CD4-positive, alpha-beta T cell (primary cell): ENCODE data around the gene CD226. TPM values are rescaled to one million over a fixed set of nuclear protein-coding genes. Genes with fewer than 3 reads are reported as not detected.

Experiments used
- ATAC-seq: fragments of 200-7000 bp; cut with Tn5 transposase; one replicate; pipeline ENCODE4 v1.10.0; 2022; ENCODE audit warnings: mild to moderate bottlenecking; ENCODE audit not compliant: poor library complexity
- CTCF ChIA-PET: fragments of 350-600 bp; sonication (Branson Sonifier 250); formaldehyde crosslinking; loops from one replicate; lab custom pipeline; 2021; ENCODE audit warnings: antibody characterized with exemption, inconsistent platforms; lab: Charles Lee
- POLR2A ChIA-PET: fragments of 350-600 bp; sonication (Branson Sonifier 250); formaldehyde crosslinking; loops from one replicate; lab custom pipeline; 2021; ENCODE audit warnings: antibody characterized with exemption, inconsistent platforms; lab: Charles Lee
- DNase-seq, 14 experiments: peaks; one replicate each; pipeline ENCODE4 v3.0.0-alpha.2; 2013 to 2020; ENCODE audit warnings: mixed read lengths in 2 of 14
- H3K27ac ChIP-seq, 2 donors: one replicate each; pipeline versions ENCODE4 v1.5.1 to v1.7.0; 2013; ENCODE audit warnings: low read length in 2 of 2, low read depth in 1 of 2, mild to moderate bottlenecking in 1 of 2
- H3K27me3 ChIP-seq, 2 experiments: 1 replicate in 1 of 2; 2 replicates in 1 of 2; pipeline versions ENCODE4 v1.6.1 to v1.7.0; 2013; ENCODE audit warnings: low read length in 2 of 2, control low read depth in 1 of 2, mild to moderate bottlenecking in 1 of 2, moderate library complexity in 1 of 2; ENCODE audit not compliant: insufficient read depth in 2 of 2, control insufficient read depth in 1 of 2
- H3K36me3 ChIP-seq: one replicate; pipeline ENCODE4 v1.6.1; 2013; ENCODE audit warnings: low read length, control low read depth; ENCODE audit not compliant: insufficient read depth
- H3K4me1 ChIP-seq: one replicate; pipeline ENCODE4 v1.6.1; 2013; ENCODE audit warnings: low read length, control low read depth; ENCODE audit not compliant: insufficient read depth
- H3K4me3 ChIP-seq: one replicate; pipeline ENCODE4 v1.5.1; 2013; ENCODE audit warnings: mild to moderate bottlenecking, low read length, moderate library complexity
- H3K9me3 ChIP-seq, 2 experiments: 1 replicate in 1 of 2; 2 replicates in 1 of 2; pipeline versions ENCODE4 v1.6.1 to v1.7.0; 2013; ENCODE audit warnings: low read length in 2 of 2, mild to moderate bottlenecking in 2 of 2, control low read depth in 1 of 2, moderate library complexity in 1 of 2; ENCODE audit not compliant: control insufficient read depth in 1 of 2, insufficient read depth in 1 of 2
- H3K27ac Mint-ChIP-seq: one replicate; pipeline ENCODE4 v1.8.0; 2020; ENCODE audit warnings: mixed read lengths
- H3K27me3 Mint-ChIP-seq: one replicate; pipeline ENCODE4 v1.8.0; 2021; ENCODE audit warnings: mixed read lengths
- H3K36me3 Mint-ChIP-seq: one replicate; pipeline ENCODE4 v1.8.0; 2021; ENCODE audit warnings: low read depth, mixed read lengths
- H3K4me1 Mint-ChIP-seq: one replicate; pipeline ENCODE4 v1.8.0; 2021; ENCODE audit warnings: low read depth, mixed read lengths
- H3K4me3 Mint-ChIP-seq: one replicate; pipeline ENCODE4 v1.8.0; 2020; ENCODE audit warnings: mild to moderate bottlenecking, mixed read lengths
- H3K9me3 Mint-ChIP-seq: one replicate; pipeline ENCODE4 v1.8.0; 2020; ENCODE audit warnings: mixed read lengths
- intact Hi-C, 2 experiments: fragments of 100-400 bp; cut with DNase I in 1 of 2; cut with micrococcal nuclease in 1 of 2; formaldehyde crosslinking; loops; one replicate each; pipeline versions ENCODE4 v1.15.1 to v1.9.0; 2023 to 2025; cut with DNase I, micrococcal nuclease
- total RNA-seq, 174 experiments: library from RNA in 2 of 174; stranded (reverse) in 2 of 174; gene quantifications; one replicate each; pipeline ENCODE4 v1.2.3 and lab custom pipeline; 2021 to 2026
- TF ChIP-seq, protein P1 (sequence below): fragments of 200-600 bp; IDR thresholded peaks from one replicate; pipeline ENCODE4 v1.8.0; 2022; ENCODE audit warnings: antibody characterized with exemption, mild to moderate bottlenecking

Gene CD226
- total RNA-seq, 2 experiments from 2014 or later, result 74.0 to 74.8 TPM

DNA sequence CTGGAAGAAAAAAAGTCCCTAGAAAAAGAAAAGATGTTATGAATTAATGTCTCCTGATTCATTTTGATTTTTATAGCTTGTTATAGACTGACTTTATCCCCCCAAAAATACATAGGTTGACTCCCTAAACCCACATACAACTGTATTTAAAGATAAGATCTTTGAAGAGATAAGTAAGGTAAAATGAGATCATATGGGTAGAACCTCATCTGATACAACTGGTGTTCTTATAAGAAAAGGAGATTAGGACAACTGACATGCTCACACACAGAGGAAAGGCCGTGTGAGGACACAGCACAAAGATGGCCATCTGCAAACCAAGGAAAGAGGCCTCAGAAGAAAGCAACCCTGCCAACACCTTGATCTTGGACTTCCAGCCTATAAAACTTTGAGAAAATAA lies 117.5 kb downstream of the CD226 start:
- H3K36me3 ChIP-seq, result peaks cover 23% of the 10 kb centered on the region
- Mint-ChIP-seq H3K36me3 (peaks cover 72% of the 10 kb centered on the region), H3K9me3 (no peaks in the 10 kb centered on the region), H3K27me3 (no peaks in the 10 kb centered on the region), H3K27ac (no peak overlapping the region), H3K4me1 (no peaks in the 10 kb centered on the region), H3K4me3 (no peak overlapping the region)
- DNase-seq, result no peak
- no peaks in the 10 kb centered on the region for H3K4me1 ChIP-seq
- ATAC-seq, result no peak
- POLR2A ChIA-PET, result interaction anchor here (0.6 kb wide), 1 partner anchor 8 kb away, joined by 3 read pairs; no protein-coding TSS in a partner anchor
- H3K4me3 ChIP-seq, result no peak overlapping the region
- TF ChIP-seq, protein P1, sequence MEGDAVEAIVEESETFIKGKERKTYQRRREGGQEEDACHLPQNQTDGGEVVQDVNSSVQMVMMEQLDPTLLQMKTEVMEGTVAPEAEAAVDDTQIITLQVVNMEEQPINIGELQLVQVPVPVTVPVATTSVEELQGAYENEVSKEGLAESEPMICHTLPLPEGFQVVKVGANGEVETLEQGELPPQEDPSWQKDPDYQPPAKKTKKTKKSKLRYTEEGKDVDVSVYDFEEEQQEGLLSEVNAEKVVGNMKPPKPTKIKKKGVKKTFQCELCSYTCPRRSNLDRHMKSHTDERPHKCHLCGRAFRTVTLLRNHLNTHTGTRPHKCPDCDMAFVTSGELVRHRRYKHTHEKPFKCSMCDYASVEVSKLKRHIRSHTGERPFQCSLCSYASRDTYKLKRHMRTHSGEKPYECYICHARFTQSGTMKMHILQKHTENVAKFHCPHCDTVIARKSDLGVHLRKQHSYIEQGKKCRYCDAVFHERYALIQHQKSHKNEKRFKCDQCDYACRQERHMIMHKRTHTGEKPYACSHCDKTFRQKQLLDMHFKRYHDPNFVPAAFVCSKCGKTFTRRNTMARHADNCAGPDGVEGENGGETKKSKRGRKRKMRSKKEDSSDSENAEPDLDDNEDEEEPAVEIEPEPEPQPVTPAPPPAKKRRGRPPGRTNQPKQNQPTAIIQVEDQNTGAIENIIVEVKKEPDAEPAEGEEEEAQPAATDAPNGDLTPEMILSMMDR, result no peak
- no peaks in the 10 kb centered on the region for H3K9me3 ChIP-seq
- no peak overlapping the region for H3K27ac ChIP-seq
- CTCF ChIA-PET, result no interaction called here
- intact Hi-C loops, result no loop called here
- no peaks in the 10 kb centered on the region for H3K27me3 ChIP-seq

- no peak overlapping the region for H3K27ac ChIP-seq
- H3K4me3 Mint-ChIP-seq, result no peak overlapping the region
- H3K4me3 ChIP-seq, result no peak overlapping the region
- H3K27me3 Mint-ChIP-seq, result no peaks in the 10 kb centered on the region
- H3K4me1 Mint-ChIP-seq, result no peaks in the 10 kb centered on the region
- ATAC-seq (no peak), DNase-seq (no peak)
- H3K9me3 Mint-ChIP-seq, result no peaks in the 10 kb centered on the region
- no peak overlapping the region for H3K27ac Mint-ChIP-seq
- intact Hi-C loops, result no loop called here
- peaks cover 3% of the 10 kb centered on the region for H3K36me3 ChIP-seq
- H3K36me3 Mint-ChIP-seq, result peaks cover 55% of the 10 kb centered on the region
- ChIA-PET CTCF (no interaction called here), POLR2A (interaction anchor here (0.6 kb wide), 1 partner anchor 1019 kb away, joined by 4 read pairs; no protein-coding TSS in a partner anchor)
- TF ChIP-seq, protein P1, result no peak
- no peaks in the 10 kb centered on the region for H3K9me3 ChIP-seq
- H3K4me1 ChIP-seq, result no peaks in the 10 kb centered on the region
- no peaks in the 10 kb centered on the region for H3K27me3 ChIP-seq
Observed at GRCh38 chr18:69820538-69820937, 127.1 kb downstream of the CD226 start.

DNA sequence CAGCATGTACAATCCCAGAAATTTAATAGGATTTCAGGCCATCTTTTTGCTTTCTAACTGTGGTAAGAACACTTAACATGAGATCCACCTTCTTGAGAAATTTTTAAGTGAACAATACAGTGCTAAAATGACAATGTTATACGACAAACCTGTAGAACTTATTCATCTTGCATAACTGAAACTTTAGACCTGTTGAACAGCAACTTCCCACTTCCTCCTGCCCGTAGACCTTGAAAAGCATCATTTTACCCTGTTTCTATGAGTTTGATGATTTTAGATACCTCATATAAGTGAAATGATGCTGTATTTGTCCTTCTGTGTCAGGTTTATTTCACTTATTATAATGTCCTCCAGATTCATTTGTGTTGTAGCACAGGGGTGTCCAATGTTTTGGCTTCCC lies 128.2 kb downstream of the CD226 start:
- ChIA-PET POLR2A (no interaction called here), CTCF (no interaction called here)
- Mint-ChIP-seq H3K36me3 (peaks cover 54% of the 10 kb centered on the region), H3K27me3 (no peaks in the 10 kb centered on the region), H3K4me3 (no peak overlapping the region), H3K4me1 (no peaks in the 10 kb centered on the region), H3K27ac (no peak overlapping the region), H3K9me3 (no peaks in the 10 kb centered on the region)
- Histone ChIP-seq H3K27me3 (no peaks in the 10 kb centered on the region), H3K36me3 (peaks cover 3% of the 10 kb centered on the region), H3K4me3 (no peak overlapping the region), H3K9me3 (no peaks in the 10 kb centered on the region), H3K4me1 (no peaks in the 10 kb centered on the region), H3K27ac (no peak overlapping the region)
- ATAC-seq (no peak), DNase-seq (no peak)
- intact Hi-C loops, result no loop called here
- TF ChIP-seq, protein P1, result no peak
